Measurements from ENCODE around the gene PRKCA. TPM values are rescaled to one million over a fixed set of nuclear protein-coding genes. Genes with fewer than 3 reads are reported as not detected.
"Not testable (repeated sequence)": the region's sequence is repeated elsewhere in the genome, so short reads cannot be mapped to it uniquely, and the experiment has no call there.

PRKCA gene
- total and polyA plus RNA-seq, 9 of the 15 experiments (the other 6 are each of a cell fraction or from before 2014, with no cell fraction given), result 3.2 to 33.0 (median 17.8) TPM

DNA sequence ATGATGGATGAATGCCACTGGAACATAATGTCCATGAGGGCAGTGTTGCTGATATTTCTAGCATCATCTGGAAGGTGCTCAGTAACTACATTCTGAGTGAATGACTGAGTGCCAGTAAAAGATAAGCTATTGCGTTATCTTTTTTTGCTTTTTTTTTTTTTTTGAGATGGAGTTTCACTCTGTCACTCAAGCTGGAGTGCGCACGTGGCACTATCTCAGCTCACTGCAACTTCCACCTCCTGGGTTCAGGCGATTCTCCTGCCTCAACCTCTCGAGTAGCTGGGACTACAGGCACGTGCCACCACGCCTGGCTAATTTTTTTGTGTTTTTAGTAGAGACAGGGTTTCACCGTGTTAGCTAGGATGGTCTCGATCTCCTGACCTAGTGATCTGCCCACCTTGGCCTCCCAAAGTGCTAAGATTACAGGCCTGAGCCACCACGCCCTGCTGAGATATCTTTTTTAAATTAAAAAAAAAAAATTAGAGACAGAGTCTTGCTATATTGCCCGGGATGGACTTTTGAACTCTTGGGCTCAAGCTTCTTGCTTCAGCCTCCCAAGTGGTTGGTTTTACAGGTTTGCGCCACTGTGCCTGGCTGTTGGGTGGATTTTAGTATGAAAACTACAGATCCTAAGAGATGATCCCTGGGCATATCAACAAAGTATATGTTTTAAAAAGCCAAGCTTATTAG, 43.7 kb downstream of the PRKCA start (continued):
- TF ChIP-seq LEF1 (IDR thresholded peaks at IDR 0.05), result peak; percentile 67
- TF ChIP-seq, protein P1, sequence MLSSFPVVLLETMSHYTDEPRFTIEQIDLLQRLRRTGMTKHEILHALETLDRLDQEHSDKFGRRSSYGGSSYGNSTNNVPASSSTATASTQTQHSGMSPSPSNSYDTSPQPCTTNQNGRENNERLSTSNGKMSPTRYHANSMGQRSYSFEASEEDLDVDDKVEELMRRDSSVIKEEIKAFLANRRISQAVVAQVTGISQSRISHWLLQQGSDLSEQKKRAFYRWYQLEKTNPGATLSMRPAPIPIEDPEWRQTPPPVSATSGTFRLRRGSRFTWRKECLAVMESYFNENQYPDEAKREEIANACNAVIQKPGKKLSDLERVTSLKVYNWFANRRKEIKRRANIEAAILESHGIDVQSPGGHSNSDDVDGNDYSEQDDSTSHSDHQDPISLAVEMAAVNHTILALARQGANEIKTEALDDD (IDR thresholded peaks at IDR 0.05), result peak; percentile 74
- TF ChIP-seq MTA1 (IDR thresholded peaks at IDR 0.05; ENCODE audit: borderline replicate concordance), result peak; percentile 69; the same call in 1 of the 2 replicates
- peak in 1 of 2 experiments; percentile 45 for TF ChIP-seq E2F6 (IDR thresholded peaks at IDR 0.05; ENCODE audit: borderline replicate concordance in 1 of 2, extremely low read depth in 1 of 2, insufficient read depth in 1 of 2, insufficient read length in 1 of 2, low read depth in 1 of 2, low read length in 1 of 2, poor library complexity in 1 of 2, severe bottlenecking in 1 of 2)
- TF ChIP-seq EP300 (IDR thresholded peaks at IDR 0.05; ENCODE audit: low read length), result peak; percentile 85
- peak; percentile 46; the same call in 1 of the 2 replicates for TF ChIP-seq JUN (IDR thresholded peaks at IDR 0.05; ENCODE audit: borderline replicate concordance, low read depth, low read length)
- not testable (repeated sequence) for TF ChIP-seq JUN (CRISPR knock-in tag; IDR thresholded peaks at IDR 0.05; ENCODE audit: borderline replicate concordance); REST (CRISPR knock-in tag; IDR thresholded peaks at IDR 0.05; ENCODE audit: low read depth); NR2C2 (CRISPR knock-in tag; IDR thresholded peaks at IDR 0.05)
- TF ChIP-seq L3MBTL2 (IDR thresholded peaks at IDR 0.05), result peak; percentile 95
- TF ChIP-seq MEIS2 (IDR thresholded peaks at IDR 0.05; ENCODE audit: partially characterized antibody), result peak; percentile 91
- 0 out of 2 replicates have a peak, but pooled peaks have one; percentile 26 for TF ChIP-seq RBFOX2 (IDR thresholded peaks at IDR 0.05; ENCODE audit: low read depth, low read length)
- TF ChIP-seq REST (IDR thresholded peaks at IDR 0.05; ENCODE audit: borderline replicate concordance), result peak; percentile 23; the same call in 1 of the 2 replicates
- peak; percentile 75 for TF ChIP-seq SOX6 (IDR thresholded peaks at IDR 0.05)
- peak; percentile 55 to 77; a peak in 3 of 4 replicates for TF ChIP-seq FOXK2 (conservative IDR thresholded peaks at IDR 0.05 in 1 of 2, IDR thresholded peaks at IDR 0.05 in 1 of 2; ENCODE audit: low read depth in 2 of 2)
- TF ChIP-seq NR2C2 (tag; IDR thresholded peaks at IDR 0.05), result 0 out of 2 replicates have a peak, but pooled peaks have one; percentile 24
- 0 out of 2 replicates have a peak, but pooled peaks have one; percentile 60 for TF ChIP-seq MEF2D (tag; conservative IDR thresholded peaks at IDR 0.05; ENCODE audit: low read depth)

Measured in K562 (cell line).